OCI-LY3 (cell line): ENCODE results near the gene HUNK.
"Not testable (repeated sequence)": the region's sequence is repeated elsewhere in the genome, so short reads cannot be mapped to it uniquely, and the experiment has no call there.

Source experiments
- H2AFZ ChIP-seq: fragments of 200-600, 300-600 bp; shearing (Covaris generic); 2 replicates; pipeline ENCODE4 v1.6.0; 2014; ENCODE audit warnings: antibody characterized with exemption, low read depth, low read length
- H3K27ac ChIP-seq: fragments of 200-600, 300-600 bp; sonication (generic); 2 replicates; pipeline ENCODE4 v1.5.1; 2014; ENCODE audit warnings: mild to moderate bottlenecking, low read length, moderate library complexity, mixed read lengths
- H3K27me3 ChIP-seq: fragments of 200-600, 300-600 bp; sonication (generic); 2 replicates; pipeline ENCODE4 v1.6.1; 2014; ENCODE audit warnings: low read depth, low read length, mixed read lengths
- H3K36me3 ChIP-seq: fragments of 200-600, 300-600 bp; sonication (generic); replicated peaks from 2 replicates; pipeline ENCODE3; 2014; ENCODE audit warnings: low read depth, low read length, mixed read lengths
- H3K4me1 ChIP-seq: fragments of 300-600, 200-600 bp; sonication (generic); 2 replicates; pipeline ENCODE4 v1.6.1; 2014; ENCODE audit warnings: low read length, mixed read lengths
- H3K4me2 ChIP-seq: fragments of 200-600, 300-600 bp; sonication (generic); 2 replicates; pipeline ENCODE4 v1.6.1; 2014; ENCODE audit warnings: low read length, mixed read lengths
- H3K4me3 ChIP-seq: fragments of 300-600, 200-600 bp; sonication (generic); 2 replicates; pipeline ENCODE4 v1.5.1; 2014; ENCODE audit warnings: antibody characterized with exemption, mild to moderate bottlenecking, low read length, moderate library complexity
- H3K79me2 ChIP-seq: fragments of 300-600, 200-600 bp; shearing (Covaris generic); 2 replicates; pipeline ENCODE4 v1.6.1; 2014; ENCODE audit warnings: mild to moderate bottlenecking, low read length, mixed read lengths
- H3K9ac ChIP-seq: fragments of 300-600, 200-600 bp; shearing (Covaris generic); 2 replicates; pipeline ENCODE4 v1.6.0; 2014; ENCODE audit warnings: mild to moderate bottlenecking, low read length, moderate library complexity
- H3K9me3 ChIP-seq: fragments of 200-600, 300-600 bp; shearing (Covaris generic); 2 replicates; pipeline ENCODE4 v1.6.1; 2014; ENCODE audit warnings: low read length, mixed read lengths; ENCODE audit not compliant: insufficient read depth
- H4K20me1 ChIP-seq: fragments of 200-600, 300-600 bp; sonication (generic); 2 replicates; pipeline ENCODE4 v1.6.1; 2016; ENCODE audit warnings: low read length, mixed read lengths; ENCODE audit not compliant: insufficient read depth
- EZH2phosphoT487 ChIP-seq: fragments of 200-600 bp; shearing (Covaris generic); IDR thresholded peaks from 2 replicates; pipeline ENCODE4 v1.6.1; 2018; ENCODE audit warnings: antibody characterized with exemption, mixed run types, low read depth
- TF ChIP-seq, protein P1 (sequence below): fragments of 200-600, 300-600 bp; sonication (generic); IDR thresholded peaks from 2 replicates; pipeline ENCODE4 v1.5.1; 2014; ENCODE audit warnings: antibody characterized with exemption, low read length, low read depth

HUNK gene

DNA sequence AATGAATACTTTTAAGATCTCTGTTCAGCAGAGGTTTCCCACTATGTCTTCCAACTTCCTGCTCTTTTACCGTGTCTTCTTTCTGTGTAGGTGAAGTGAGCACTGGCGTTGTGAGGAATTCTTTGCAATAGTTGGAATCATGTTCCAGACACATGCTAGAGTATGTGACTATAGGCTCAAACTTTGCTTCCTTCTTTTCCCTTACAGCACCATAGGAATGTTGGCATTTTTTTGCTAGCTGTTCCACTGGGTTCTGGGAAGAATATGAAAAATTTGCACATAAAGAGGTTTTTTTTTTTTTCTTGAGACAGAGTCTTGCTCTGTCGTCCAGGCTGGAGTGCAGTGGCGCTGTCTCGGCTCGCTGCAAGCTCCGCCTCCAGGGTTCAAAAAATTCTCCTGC is 15.7 kb upstream of the HUNK start:
- TF ChIP-seq, protein P1, sequence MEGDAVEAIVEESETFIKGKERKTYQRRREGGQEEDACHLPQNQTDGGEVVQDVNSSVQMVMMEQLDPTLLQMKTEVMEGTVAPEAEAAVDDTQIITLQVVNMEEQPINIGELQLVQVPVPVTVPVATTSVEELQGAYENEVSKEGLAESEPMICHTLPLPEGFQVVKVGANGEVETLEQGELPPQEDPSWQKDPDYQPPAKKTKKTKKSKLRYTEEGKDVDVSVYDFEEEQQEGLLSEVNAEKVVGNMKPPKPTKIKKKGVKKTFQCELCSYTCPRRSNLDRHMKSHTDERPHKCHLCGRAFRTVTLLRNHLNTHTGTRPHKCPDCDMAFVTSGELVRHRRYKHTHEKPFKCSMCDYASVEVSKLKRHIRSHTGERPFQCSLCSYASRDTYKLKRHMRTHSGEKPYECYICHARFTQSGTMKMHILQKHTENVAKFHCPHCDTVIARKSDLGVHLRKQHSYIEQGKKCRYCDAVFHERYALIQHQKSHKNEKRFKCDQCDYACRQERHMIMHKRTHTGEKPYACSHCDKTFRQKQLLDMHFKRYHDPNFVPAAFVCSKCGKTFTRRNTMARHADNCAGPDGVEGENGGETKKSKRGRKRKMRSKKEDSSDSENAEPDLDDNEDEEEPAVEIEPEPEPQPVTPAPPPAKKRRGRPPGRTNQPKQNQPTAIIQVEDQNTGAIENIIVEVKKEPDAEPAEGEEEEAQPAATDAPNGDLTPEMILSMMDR = no peak
- no peak for TF ChIP-seq EZH2phosphoT487
- Histone ChIP-seq H2AFZ (no peak overlapping the region), H3K27me3 (no peaks in the 10 kb centered on the region), H3K9me3 (no peaks in the 10 kb centered on the region), H3K79me2 (no peaks in the 10 kb centered on the region), H3K27ac (no peak overlapping the region), H3K4me1 (no peaks in the 10 kb centered on the region), H3K9ac (no peak overlapping the region), H3K4me2 (no peak overlapping the region), H3K36me3 (no peaks in the 10 kb centered on the region), H4K20me1 (no peaks in the 10 kb centered on the region), H3K4me3 (no peak overlapping the region)

DNA sequence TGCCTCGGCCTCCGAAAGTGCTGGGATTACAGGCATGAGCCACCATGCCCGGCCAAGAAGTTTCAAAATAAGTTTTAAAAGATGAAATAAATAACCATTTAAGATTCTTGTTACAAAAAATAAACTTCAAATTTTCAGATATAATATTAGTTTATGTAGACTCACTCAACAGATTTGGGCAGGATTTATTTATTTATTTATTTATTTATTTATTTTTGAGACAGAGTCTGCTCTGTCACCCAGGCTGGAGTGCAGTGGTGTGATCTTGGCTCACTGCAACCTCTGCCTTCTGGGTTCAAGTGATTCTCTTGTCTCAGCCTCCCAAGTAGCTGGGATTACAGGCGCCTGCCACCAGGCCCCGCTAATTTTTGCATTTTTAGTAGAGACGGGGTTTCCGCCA is 15.2 kb upstream of the HUNK start:
- H2AFZ ChIP-seq, H3K27me3 ChIP-seq, H3K9me3 ChIP-seq, H3K4me2 ChIP-seq, H3K27ac ChIP-seq, H4K20me1 ChIP-seq, H3K79me2 ChIP-seq, H3K36me3 ChIP-seq, H3K4me1 ChIP-seq, H3K9ac ChIP-seq, H3K4me3 ChIP-seq: not testable (repeated sequence)

DNA sequence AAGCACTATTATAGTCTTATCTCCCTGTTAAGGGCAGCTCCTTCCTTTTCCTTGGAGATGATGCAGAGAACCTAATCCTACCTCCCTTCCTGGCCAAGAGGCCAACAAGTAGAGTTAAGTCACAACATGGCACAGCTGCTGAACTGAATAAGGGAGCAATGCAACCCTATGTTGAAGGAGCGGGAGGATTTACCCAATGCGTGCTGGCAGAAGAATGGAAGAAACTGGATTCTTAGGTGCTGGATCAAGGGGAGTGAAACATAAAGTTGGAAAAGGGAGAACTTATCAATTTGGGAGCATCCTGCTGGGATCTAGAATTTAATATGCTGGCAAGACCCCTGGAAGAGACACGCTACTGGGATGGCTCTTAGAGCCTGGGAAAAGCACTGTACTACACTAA is 12.0 kb upstream of the HUNK start:
- H3K4me2 ChIP-seq = no peak overlapping the region
- H3K36me3 ChIP-seq = no peaks in the 10 kb centered on the region
- H3K79me2 ChIP-seq = no peaks in the 10 kb centered on the region
- no peak overlapping the region for H3K27ac ChIP-seq
- H3K9me3 ChIP-seq = no peaks in the 10 kb centered on the region
- no peak overlapping the region for H2AFZ ChIP-seq
- no peaks in the 10 kb centered on the region for H4K20me1 ChIP-seq
- H3K9ac ChIP-seq = no peak overlapping the region
- TF ChIP-seq, protein P1 = no peak
- no peak for TF ChIP-seq EZH2phosphoT487
- H3K27me3 ChIP-seq = no peaks in the 10 kb centered on the region
- H3K4me3 ChIP-seq = no peak overlapping the region
- H3K4me1 ChIP-seq = no peaks in the 10 kb centered on the region

DNA sequence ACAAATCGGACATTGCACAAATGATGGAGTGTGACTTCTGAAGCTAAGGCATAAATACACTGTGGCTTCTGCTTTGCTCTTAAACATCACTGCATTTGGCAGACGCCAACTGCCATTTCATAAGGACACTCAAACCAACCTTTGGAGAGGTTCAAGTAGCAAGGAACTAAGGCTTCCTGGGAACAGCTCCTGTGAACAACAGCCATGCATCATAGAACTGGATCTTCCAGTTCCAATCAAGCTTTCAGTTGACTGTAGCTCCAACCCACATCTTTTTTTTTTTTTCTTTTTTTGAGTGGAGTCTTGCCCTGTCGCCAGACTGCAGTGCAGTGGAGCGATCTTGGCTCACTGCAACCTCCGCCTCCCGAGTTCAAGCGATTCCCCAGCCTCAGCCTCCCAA is 10.7 kb upstream of the HUNK start:
- Histone ChIP-seq H3K4me2 (no peak overlapping the region), H3K36me3 (no peaks in the 10 kb centered on the region), H3K79me2 (no peaks in the 10 kb centered on the region), H3K9ac (no peak overlapping the region), H3K4me1 (no peaks in the 10 kb centered on the region), H3K9me3 (no peaks in the 10 kb centered on the region), H3K27me3 (no peaks in the 10 kb centered on the region), H4K20me1 (no peaks in the 10 kb centered on the region), H2AFZ (no peak overlapping the region), H3K4me3 (no peak overlapping the region), H3K27ac (no peak overlapping the region)
- TF ChIP-seq, protein P1 = no peak
- TF ChIP-seq EZH2phosphoT487 = no peak

DNA sequence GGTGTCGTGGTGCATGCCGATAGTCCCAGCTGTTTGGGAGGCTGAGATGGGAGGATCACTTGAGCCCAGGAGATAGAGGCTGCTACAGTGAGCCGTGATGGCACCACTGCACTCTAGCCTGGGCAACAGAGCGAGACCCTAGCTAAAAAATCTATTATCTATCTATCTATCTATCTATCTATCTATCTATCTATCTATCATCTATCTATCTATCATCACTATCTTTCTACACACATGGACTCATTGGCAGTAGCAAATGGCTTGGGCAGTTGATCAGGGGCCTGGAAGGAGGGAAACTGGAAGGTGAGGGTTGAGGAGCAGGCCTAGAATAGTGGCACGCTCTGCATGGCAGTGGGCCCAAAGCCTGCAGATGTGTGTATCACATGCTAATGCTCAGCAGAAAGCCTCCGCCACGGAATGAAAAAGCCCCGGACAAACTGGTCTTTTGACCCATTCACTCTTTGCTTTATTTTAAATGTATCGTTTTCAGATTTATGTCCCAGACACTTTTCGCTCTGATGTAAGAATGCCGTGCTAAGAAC is 7.3 kb upstream of the HUNK start:
- Histone ChIP-seq H3K79me2 (no peaks in the 10 kb centered on the region), H2AFZ (no peak overlapping the region), H4K20me1 (no peaks in the 10 kb centered on the region), H3K4me1 (no peaks in the 10 kb centered on the region), H3K27ac (no peak overlapping the region), H3K4me2 (0 out of 2 replicates have a peak overlapping the region, but pooled peaks have one; percentile 18), H3K36me3 (no peaks in the 10 kb centered on the region), H3K27me3 (peaks cover 8% of the 10 kb centered on the region; the same call in 1 of the 2 replicates), H3K9me3 (no peaks in the 10 kb centered on the region), H3K4me3 (no peak overlapping the region), H3K9ac (no peak overlapping the region)
- TF ChIP-seq, protein P1 = no peak
- TF ChIP-seq EZH2phosphoT487 = no peak
